Measurements from ENCODE around the gene RPS21.
A peak's percentile ranks its signal among the peaks of the same experiment; 100 is the strongest.

The RPS21 gene

DNA sequence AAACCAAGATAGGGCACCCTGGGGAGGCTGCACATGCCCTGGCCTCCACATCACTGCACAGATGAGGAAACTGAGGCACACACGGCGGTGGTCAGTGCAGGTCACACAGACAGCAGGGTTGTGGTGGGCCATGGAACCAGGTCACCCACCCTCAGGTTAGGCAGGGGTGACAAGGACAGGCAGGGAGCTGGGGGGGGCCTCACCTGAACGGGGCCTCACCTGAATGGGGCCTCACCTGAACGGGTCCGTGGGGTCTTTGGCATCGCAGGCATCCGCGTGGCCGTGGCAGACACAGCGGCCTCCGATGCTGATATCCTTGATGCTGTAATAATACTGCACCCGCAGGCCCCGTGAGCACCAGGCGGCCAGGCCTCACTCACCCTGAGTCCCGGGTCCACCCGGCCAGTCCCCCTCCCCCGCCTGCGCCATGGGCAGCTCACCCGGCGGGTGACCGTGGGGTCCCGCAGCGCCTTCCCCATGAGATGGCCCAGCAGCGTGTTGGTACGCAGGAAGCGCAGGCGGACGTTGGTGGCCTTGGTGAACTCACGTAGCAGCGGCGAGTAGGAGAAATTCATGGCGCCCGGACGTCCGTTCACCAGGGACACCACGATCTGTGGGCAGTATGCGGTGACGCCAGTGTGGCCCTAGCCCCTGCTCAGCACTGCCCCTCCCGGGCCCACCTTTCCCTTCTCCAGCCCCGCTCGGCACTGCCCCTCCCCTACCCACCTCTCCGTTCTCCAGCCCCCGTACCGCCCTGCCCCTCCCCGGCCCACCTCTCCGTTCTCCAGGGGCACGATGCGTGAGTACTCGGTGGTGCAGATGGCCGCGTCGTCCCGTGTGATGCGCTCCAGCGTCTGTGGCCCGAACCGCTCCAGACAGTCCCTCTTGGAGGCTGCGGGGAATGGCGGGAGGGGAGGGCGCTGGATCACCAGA lies 35.2 kb upstream of the RPS21 start:
- no peak overlapping the region for H3K4me3 ChIP-seq (ENCODE audit: low read depth, low read length)
- TF ChIP-seq, protein P1, sequence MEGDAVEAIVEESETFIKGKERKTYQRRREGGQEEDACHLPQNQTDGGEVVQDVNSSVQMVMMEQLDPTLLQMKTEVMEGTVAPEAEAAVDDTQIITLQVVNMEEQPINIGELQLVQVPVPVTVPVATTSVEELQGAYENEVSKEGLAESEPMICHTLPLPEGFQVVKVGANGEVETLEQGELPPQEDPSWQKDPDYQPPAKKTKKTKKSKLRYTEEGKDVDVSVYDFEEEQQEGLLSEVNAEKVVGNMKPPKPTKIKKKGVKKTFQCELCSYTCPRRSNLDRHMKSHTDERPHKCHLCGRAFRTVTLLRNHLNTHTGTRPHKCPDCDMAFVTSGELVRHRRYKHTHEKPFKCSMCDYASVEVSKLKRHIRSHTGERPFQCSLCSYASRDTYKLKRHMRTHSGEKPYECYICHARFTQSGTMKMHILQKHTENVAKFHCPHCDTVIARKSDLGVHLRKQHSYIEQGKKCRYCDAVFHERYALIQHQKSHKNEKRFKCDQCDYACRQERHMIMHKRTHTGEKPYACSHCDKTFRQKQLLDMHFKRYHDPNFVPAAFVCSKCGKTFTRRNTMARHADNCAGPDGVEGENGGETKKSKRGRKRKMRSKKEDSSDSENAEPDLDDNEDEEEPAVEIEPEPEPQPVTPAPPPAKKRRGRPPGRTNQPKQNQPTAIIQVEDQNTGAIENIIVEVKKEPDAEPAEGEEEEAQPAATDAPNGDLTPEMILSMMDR (IDR thresholded peaks at IDR 0.05; ENCODE audit: low read depth, low read length), result no peak
- H3K36me3 ChIP-seq, result peaks cover 65% of the 10 kb centered on the region
- peaks cover 3% of the 10 kb centered on the region for H3K9me3 ChIP-seq (ENCODE audit: severe bottlenecking)
- no peaks in the 10 kb centered on the region for H3K27me3 ChIP-seq (ENCODE audit: insufficient read depth, low read depth, severe bottlenecking)
- no peak overlapping the region for H3K27ac ChIP-seq
- DNase-seq, result no peak

DNA sequence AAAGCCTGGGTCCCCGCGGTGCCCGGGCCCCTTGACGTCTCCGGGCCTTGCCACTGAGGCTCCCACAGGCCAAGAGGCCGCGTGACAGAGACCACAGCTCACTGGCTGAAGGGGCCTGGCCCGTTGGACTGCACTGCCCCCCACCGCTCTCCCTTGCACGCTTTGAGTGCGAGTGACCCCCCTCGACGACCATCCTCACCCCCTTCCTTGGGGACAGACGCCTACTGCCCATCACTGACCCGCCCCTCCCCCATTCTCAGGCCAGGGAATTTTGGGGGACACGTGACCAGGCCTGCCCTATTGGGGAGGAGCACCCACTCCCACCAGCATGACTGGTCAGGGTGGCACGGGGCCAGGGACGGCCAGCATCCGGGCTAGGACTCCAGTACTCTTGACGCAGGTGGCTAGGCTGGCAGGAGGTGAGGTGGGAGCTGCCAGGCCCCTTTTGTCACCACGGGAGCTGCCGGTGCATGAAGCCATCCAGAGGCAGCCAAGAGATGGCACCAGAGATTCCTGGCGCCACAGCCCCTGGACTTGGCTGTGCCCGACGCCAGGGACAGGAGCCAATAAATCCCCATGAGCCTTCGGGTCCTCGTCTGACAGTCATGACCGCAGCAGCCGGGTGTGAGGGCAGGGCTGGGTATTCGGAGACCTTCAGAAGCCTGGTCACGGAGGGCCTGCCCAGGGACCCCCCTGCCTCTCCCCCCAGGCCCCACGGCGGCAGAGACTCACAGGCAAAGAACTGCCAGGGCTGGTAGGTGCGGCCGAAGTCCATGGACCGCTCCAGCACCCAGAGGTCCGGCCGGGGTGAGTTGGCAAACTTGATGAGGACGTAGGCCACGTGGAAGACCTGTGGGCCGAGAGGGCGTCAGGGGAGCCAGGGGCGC lies 34.3 kb upstream of the RPS21 start:
- H3K27ac ChIP-seq, result peak overlapping the region; percentile 95
- TF ChIP-seq, protein P1 (IDR thresholded peaks at IDR 0.05; ENCODE audit: low read depth, low read length), result no peak
- H3K4me3 ChIP-seq (ENCODE audit: low read depth, low read length), result no peak overlapping the region
- no peaks in the 10 kb centered on the region for H3K27me3 ChIP-seq (ENCODE audit: insufficient read depth, low read depth, severe bottlenecking)
- H3K9me3 ChIP-seq (ENCODE audit: severe bottlenecking), result peaks cover 3% of the 10 kb centered on the region
- peaks cover 56% of the 10 kb centered on the region for H3K36me3 ChIP-seq
- DNase-seq, result no peak

DNA sequence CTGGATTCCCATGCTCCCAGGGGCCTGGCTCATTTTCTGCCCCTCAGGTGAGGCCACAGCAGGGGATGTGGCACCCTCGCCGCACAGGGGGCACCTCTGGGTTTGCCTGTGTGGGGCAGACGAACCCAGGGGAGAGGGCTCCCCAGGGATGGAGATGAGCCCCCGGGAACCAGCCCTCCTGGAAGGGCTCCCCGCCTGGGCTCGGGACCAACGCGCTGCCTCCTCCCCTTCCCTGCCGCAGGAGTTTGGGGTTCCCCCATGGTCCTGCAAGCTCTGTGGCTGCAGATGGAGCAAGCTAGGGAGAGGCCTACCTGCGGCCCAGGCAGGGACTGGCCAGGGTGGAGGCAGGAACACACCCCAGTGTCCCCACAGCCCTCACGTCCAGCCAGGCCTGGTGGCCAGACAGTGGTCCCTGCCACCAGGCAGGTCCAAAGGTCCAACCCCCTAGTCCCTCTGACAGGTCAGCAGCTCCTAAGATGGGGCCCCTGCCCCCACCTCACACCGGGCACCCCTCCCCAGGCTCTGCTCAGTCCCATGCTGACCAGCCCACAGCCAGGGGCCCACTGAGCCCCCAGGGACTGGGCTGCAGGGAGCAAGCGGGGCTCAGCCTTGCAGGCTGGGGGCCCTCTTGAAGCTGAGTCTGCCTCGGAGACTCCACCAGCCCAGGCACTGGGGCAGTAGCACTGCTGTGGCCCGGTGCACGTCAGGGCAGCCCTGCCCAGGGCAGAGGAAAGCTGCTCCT lies 33.4 kb upstream of the RPS21 start:
- H3K36me3 ChIP-seq, result peaks cover 54% of the 10 kb centered on the region
- no peak for DNase-seq
- TF ChIP-seq, protein P1 (IDR thresholded peaks at IDR 0.05; ENCODE audit: low read depth, low read length), result no peak
- H3K9me3 ChIP-seq (ENCODE audit: severe bottlenecking), result peaks cover 3% of the 10 kb centered on the region
- H3K27ac ChIP-seq, result peak overlapping the region; percentile 95
- H3K4me3 ChIP-seq (ENCODE audit: low read depth, low read length), result no peak overlapping the region
- no peaks in the 10 kb centered on the region for H3K27me3 ChIP-seq (ENCODE audit: insufficient read depth, low read depth, severe bottlenecking)

DNA sequence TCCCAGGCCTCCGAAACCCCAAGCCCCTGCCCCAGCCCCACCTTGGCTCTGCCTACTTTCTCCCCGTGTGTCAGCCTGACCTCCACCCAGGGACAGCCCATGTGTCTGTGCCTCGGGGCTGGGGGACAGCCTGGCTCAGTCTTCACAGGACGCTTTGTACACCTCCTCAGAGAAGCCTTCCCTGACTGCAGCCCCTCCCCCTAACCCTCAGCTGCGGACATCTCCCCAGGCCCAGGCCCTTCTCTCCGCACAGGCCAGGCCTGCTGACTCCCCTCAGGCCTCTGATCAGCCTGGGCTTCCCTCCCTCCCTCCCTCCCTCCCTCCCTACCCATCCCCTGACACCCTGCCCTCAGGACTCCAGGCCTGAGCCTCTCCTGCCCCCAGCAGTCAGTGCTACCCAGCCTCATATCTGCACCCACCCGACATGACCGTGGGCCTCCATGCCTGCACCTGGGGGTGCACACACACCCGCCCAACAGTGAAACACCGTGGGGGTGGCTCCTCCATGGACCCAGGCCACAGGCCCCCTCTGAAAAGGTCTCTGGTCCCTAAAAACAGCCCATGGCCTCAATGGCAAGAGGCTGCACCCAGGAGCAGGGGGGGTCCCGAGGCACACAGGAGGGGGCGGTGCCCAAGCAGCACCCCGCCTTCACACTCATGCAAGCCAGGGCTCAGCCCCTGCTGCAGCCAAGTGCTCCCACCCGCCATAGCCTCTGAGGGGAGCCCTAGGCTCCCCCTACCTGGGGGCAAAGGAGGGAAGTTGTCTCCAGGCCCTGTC lies 32.7 kb upstream of the RPS21 start:
- DNase-seq, result no peak
- Histone ChIP-seq H3K36me3 (peaks cover 53% of the 10 kb centered on the region), H3K27me3 (ENCODE audit: insufficient read depth, low read depth, severe bottlenecking) (no peaks in the 10 kb centered on the region), H3K27ac (peak overlapping the region; percentile 95), H3K4me3 (ENCODE audit: low read depth, low read length) (no peak overlapping the region), H3K9me3 (ENCODE audit: severe bottlenecking) (no peaks in the 10 kb centered on the region)
- TF ChIP-seq, protein P1 (IDR thresholded peaks at IDR 0.05; ENCODE audit: low read depth, low read length), result no peak

DNA sequence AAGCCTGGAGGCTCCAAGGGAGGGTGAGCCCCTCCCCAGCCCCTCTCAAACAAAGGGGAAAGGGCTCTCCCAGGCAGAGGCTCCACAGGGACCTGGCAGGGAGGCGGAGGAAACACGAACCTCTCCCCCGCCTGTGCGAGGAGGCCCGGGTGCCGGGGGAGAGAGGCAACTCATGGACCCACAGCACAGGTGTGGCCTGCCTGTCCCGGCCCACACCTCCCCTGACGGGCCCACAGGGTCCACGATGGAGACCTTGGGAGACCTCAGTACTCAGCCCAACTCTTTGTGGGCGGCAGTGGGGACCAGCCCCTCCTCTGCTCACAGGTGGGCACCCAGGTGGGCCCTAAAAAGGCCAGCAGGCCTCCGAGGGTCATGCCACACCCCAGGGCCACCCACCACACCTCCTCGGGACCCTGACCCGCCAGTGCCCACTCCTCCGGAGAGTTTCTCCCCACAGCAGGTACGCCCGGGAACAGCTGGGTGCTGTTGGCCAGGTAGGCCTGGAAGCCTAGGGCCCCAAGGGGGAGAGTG lies 32.0 kb upstream of the RPS21 start:
- Histone ChIP-seq H3K36me3 (peaks cover 53% of the 10 kb centered on the region), H3K9me3 (ENCODE audit: severe bottlenecking) (no peaks in the 10 kb centered on the region), H3K4me3 (ENCODE audit: low read depth, low read length) (peak overlapping the region; percentile 22), H3K27ac (peak overlapping the region; percentile 95), H3K27me3 (ENCODE audit: insufficient read depth, low read depth, severe bottlenecking) (no peaks in the 10 kb centered on the region)
- TF ChIP-seq, protein P1 (IDR thresholded peaks at IDR 0.05; ENCODE audit: low read depth, low read length), result no peak
- peak; percentile 7 for DNase-seq
